Heart left ventricle (tissue), 13 donors: ENCODE data around the gene KDM4B.

ENCODE experiments used
- CTCF ChIP-seq, 12 donors: fragments of 200-600 bp; sonication (generic) in 4 of 12; IDR thresholded peaks; one replicate each; pipeline versions ENCODE4 v1.5.0 to v1.8.0; 2018 to 2022; ENCODE audit warnings: antibody characterized with exemption in 12 of 12, mild to moderate bottlenecking in 5 of 12
- POLR2A ChIP-seq, 2 donors: fragments of 450-650 bp; IDR thresholded peaks; one replicate each; pipeline ENCODE4 v1.6.1; 2017; ENCODE audit warnings: antibody characterized with exemption in 2 of 2, mild to moderate bottlenecking in 2 of 2, moderate library complexity in 2 of 2
- donor health status: ischemic (EF 13 %, LVEDD 7.1; RV severe dilation, severe dysfunction).
- donor health status: DM: no; HTN: yes; CAD: no.
- donor health status: DM: no; HTN: no; CAD: no.
- donor health status: ischemic (EF 25% LVEDD 6.9; RV normal size, moderate dysfunction).
- donor health status: ischemic (EF 25% LVEDD 5.7; RV mildly dilated, moderate dysfunction).
- donor health status: ischemic (EF 35%, LVEDD 5.7; RV mildly dilated, moderate dysfunction).
- donor health status: nonischemic (EF 11% LVEDD 7.7; RV severe dilation, severe dysfunction).
- donor health status: DM: yes; HTN: yes; CAD: no.
- donor health status: PGD.
- donor health status: ischemic (EF 29% LVEDD 5.4; RV normal size, mild dysfunction).
- donor health status: nonischemic (EF 23%, LVEDD 6.1; RV moderate dilation, normal function).

GRCh38 chr19:5016268-5016667 is 47.4 kb downstream of the KDM4B start:
- TF ChIP-seq CTCF (IDR thresholded peaks at IDR 0.05) (no peak), POLR2A (IDR thresholded peaks at IDR 0.05) (no peak)
